ENCODE results near the gene ACTL6B.

ACTL6B gene

GRCh38 chr7:100679129-100679926 lies 23.1 kb upstream of the ACTL6B start:
- no peak for FAIRE-seq
- DNase-seq (ENCODE audit: insufficient read length, low spot score), result peak; percentile 12
- TF ChIP-seq TAF1 (IDR thresholded peaks at IDR 0.05; ENCODE audit: low read depth, low read length) (no peak), SPI1 (IDR thresholded peaks at IDR 0.05; ENCODE audit: low read depth, low read length) (no peak), POLR2AphosphoS5 (IDR thresholded peaks at IDR 0.05; ENCODE audit: low read depth, low read length) (no peak), POLR2A (IDR thresholded peaks at IDR 0.05; ENCODE audit: low read depth, low read length) (no peak), PAX5 (IDR thresholded peaks at IDR 0.05; ENCODE audit: insufficient read depth, low read length, severe bottlenecking) (no peak)

DNA sequence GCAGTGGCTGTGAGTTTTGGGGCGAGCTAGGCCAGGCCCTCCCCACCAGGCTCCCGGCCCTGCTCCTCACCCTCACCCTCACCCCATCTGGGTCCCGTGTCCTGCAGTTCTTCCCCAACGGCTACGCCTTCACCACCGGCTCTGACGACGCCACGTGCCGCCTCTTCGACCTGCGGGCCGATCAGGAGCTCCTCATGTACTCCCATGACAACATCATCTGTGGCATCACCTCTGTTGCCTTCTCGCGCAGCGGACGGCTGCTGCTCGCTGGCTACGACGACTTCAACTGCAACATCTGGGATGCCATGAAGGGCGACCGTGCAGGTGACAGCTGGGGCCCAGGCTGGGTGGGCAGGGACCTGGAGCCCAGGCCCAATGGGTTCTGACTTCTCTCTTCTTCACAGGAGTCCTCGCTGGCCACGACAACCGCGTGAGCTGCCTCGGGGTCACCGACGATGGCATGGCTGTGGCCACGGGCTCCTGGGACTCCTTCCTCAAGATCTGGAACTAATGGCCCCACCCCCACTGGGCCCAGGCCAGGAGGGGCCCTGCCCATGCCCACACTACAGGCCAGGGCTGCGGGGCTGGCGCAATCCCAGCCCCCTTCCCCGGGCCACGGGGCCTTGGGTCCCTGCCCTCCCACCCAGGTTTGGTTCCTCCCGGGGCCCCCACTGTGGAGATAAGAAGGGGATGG lies 22.2 kb upstream of the ACTL6B start:
- peak; percentile 21 for DNase-seq (ENCODE audit: insufficient read length, low spot score)
- TF ChIP-seq TAF1 (IDR thresholded peaks at IDR 0.05; ENCODE audit: low read depth, low read length) (no peak), POLR2AphosphoS5 (IDR thresholded peaks at IDR 0.05; ENCODE audit: low read depth, low read length) (no peak)
- no peak for FAIRE-seq

- FAIRE-seq, result no peak
- DNase-seq (ENCODE audit: insufficient read length, low spot score), result no peak
- no peak for TF ChIP-seq SPI1 (IDR thresholded peaks at IDR 0.05; ENCODE audit: low read depth, low read length)
- no peak for TF ChIP-seq POLR2AphosphoS5 (IDR thresholded peaks at IDR 0.05; ENCODE audit: low read depth, low read length)
- TF ChIP-seq POU2F2 (IDR thresholded peaks at IDR 0.05; ENCODE audit: low read depth, low read length), result no peak
- no peak for TF ChIP-seq POLR2A (IDR thresholded peaks at IDR 0.05; ENCODE audit: low read depth, low read length)
- no peak for TF ChIP-seq PAX5 (IDR thresholded peaks at IDR 0.05; ENCODE audit: insufficient read depth, low read length, severe bottlenecking)
- TF ChIP-seq TAF1 (IDR thresholded peaks at IDR 0.05; ENCODE audit: low read depth, low read length), result no peak
These were observed 21.3 kb upstream of the ACTL6B start for GRCh38 chr7:100677308-100678267.

- TF ChIP-seq SPI1 (IDR thresholded peaks at IDR 0.05; ENCODE audit: low read depth, low read length) (no peak), POLR2AphosphoS5 (IDR thresholded peaks at IDR 0.05; ENCODE audit: low read depth, low read length) (no peak), POU2F2 (IDR thresholded peaks at IDR 0.05; ENCODE audit: low read depth, low read length) (no peak), PAX5 (IDR thresholded peaks at IDR 0.05; ENCODE audit: insufficient read depth, low read length, severe bottlenecking) (no peak), POLR2A (IDR thresholded peaks at IDR 0.05; ENCODE audit: low read depth, low read length) (no peak), TAF1 (IDR thresholded peaks at IDR 0.05; ENCODE audit: low read depth, low read length) (no peak)
- FAIRE-seq (peak; percentile 54), DNase-seq (ENCODE audit: insufficient read length, low spot score) (no peak)
These were observed 20.5 kb upstream of the ACTL6B start for GRCh38 chr7:100676501-100677306.

DNA sequence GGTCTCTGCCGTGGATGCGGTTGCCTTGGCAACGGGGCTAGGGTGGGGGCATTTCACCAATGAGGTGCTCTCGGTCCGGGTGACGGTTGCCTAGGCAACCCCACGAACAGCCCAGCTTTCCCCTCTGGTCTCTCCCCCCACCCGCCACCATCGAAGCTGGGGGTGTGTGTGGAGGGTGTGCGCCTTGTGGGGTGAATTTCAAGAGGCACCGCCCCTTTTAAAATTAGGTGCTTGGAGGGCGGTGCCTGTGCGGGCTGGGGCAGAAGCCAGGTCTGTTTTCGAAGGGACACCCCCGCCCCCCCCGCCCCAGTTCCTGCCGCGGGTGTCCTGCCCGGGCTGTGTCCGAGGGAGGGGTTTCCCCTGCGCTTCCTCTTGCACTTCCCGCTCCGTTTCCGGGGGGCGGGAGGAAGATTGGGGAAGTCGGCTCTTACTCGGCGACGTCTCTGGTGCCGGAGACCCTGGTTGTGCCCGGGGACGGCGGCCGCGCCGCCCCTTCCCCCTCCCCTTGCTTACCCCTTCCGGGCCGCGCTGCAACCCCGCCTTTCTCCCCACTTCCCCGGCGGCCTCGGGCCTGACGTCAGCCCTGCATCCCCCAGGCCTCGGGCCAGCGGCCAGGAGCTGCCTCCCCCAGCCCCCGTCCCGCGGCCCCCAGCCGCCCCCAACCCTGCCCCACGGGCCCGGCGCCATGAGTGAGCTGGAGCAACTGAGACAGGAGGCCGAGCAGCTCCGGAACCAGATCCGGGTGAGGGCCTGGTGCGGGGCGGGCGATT lies 19.5 kb upstream of the ACTL6B start:
- FAIRE-seq (peak; percentile 91), DNase-seq (ENCODE audit: insufficient read length, low spot score) (peak; percentile 80)
- TF ChIP-seq POLR2A (IDR thresholded peaks at IDR 0.05; ENCODE audit: low read depth, low read length) (no peak), SPI1 (IDR thresholded peaks at IDR 0.05; ENCODE audit: low read depth, low read length) (peak; percentile 67), TAF1 (IDR thresholded peaks at IDR 0.05; ENCODE audit: low read depth, low read length) (0 out of 2 replicates have a peak, but pooled peaks have one; percentile 18)

- FAIRE-seq, result no peak
- TF ChIP-seq POU2F2 (IDR thresholded peaks at IDR 0.05; ENCODE audit: low read depth, low read length), result no peak
- no peak for TF ChIP-seq POLR2AphosphoS5 (IDR thresholded peaks at IDR 0.05; ENCODE audit: low read depth, low read length)
- no peak for TF ChIP-seq TAF1 (IDR thresholded peaks at IDR 0.05; ENCODE audit: low read depth, low read length)
- TF ChIP-seq POLR2A (IDR thresholded peaks at IDR 0.05; ENCODE audit: low read depth, low read length), result no peak
- no peak for TF ChIP-seq SPI1 (IDR thresholded peaks at IDR 0.05; ENCODE audit: low read depth, low read length)
- no peak for TF ChIP-seq PAX5 (IDR thresholded peaks at IDR 0.05; ENCODE audit: insufficient read depth, low read length, severe bottlenecking)
These were observed 18.8 kb upstream of the ACTL6B start for GRCh38 chr7:100675105-100675451.

GRCh38 chr7:100674411-100675104 lies 18.3 kb upstream of the ACTL6B start:
- peak; percentile 18 for DNase-seq (ENCODE audit: insufficient read length, low spot score)
- FAIRE-seq, result no peak
- no peak for TF ChIP-seq POLR2A (IDR thresholded peaks at IDR 0.05; ENCODE audit: low read depth, low read length)
- TF ChIP-seq SPI1 (IDR thresholded peaks at IDR 0.05; ENCODE audit: low read depth, low read length), result 0 out of 2 replicates have a peak, but pooled peaks have one; percentile 22
- TF ChIP-seq POLR2AphosphoS5 (IDR thresholded peaks at IDR 0.05; ENCODE audit: low read depth, low read length), result no peak

More at GRCh38 chr7:100675105-100675451, 18.8 kb upstream of the ACTL6B start:
- DNase-seq (ENCODE audit: insufficient read length, low spot score), result peak; percentile 23

GRCh38 chr7:100673942-100674410 lies 17.7 kb upstream of the ACTL6B start:
- TF ChIP-seq TAF1 (IDR thresholded peaks at IDR 0.05; ENCODE audit: low read depth, low read length) (no peak), PAX5 (IDR thresholded peaks at IDR 0.05; ENCODE audit: insufficient read depth, low read length, severe bottlenecking) (no peak), POLR2A (IDR thresholded peaks at IDR 0.05; ENCODE audit: low read depth, low read length) (no peak), SPI1 (IDR thresholded peaks at IDR 0.05; ENCODE audit: low read depth, low read length) (0 out of 2 replicates have a peak, but pooled peaks have one; percentile 16), POU2F2 (IDR thresholded peaks at IDR 0.05; ENCODE audit: low read depth, low read length) (no peak)
- no peak for FAIRE-seq

More at GRCh38 chr7:100673942-100674410, 17.7 kb upstream of the ACTL6B start:
- DNase-seq (ENCODE audit: insufficient read length, low spot score), result peak; percentile 20

All from GM12891 (cell line).